H1 (cell line): ENCODE data around the gene RNU6-9. TPM values are rescaled to one million over a fixed set of nuclear protein-coding genes. Genes with fewer than 3 reads are reported as not detected.

ENCODE experiments used
- CTCF ChIA-PET: fragments of 300-600 bp; sonication (Branson Sonifier 250); formaldehyde crosslinking; loops from one replicate; lab custom pipeline; 2021; ENCODE audit not compliant: partially characterized antibody; lab: Charles Lee
- POLR2A ChIA-PET: fragments of 300-600 bp; sonication (Branson Sonifier 250); formaldehyde crosslinking; loops from one replicate; lab custom pipeline; 2021; ENCODE audit warnings: inconsistent platforms; ENCODE audit not compliant: partially characterized antibody; lab: Charles Lee
- DNase-seq, 2 experiments: peaks; one replicate each; pipeline versions ENCODE4 v3.0.0 to v3.0.0-alpha.2; 2010 to 2022; ENCODE audit warnings: low spot score in 2 of 2, low read depth in 1 of 2, mixed read lengths in 1 of 2
- FAIRE-seq: peaks from 2 replicates; lab custom pipeline; 2011; peaks lifted over from hg19 to GRCh38; lab: Jason Lieb, UNC
- H2AFZ ChIP-seq: 2 replicates; pipeline ENCODE4 v1.8.1; 2012; ENCODE audit warnings: low read length, inconsistent platforms
- H2AK5ac ChIP-seq: 2 replicates; pipeline ENCODE4 v1.6.1; 2013; ENCODE audit warnings: low read depth, low read length
- H2BK120ac ChIP-seq: replicated peaks from 2 replicates; pipeline ENCODE3; 2013; ENCODE audit warnings: low read depth, low read length, inconsistent platforms
- H2BK12ac ChIP-seq: 2 replicates; pipeline ENCODE4 v1.6.1; 2013; ENCODE audit warnings: low read depth, low read length
- H2BK15ac ChIP-seq: 2 replicates; pipeline ENCODE4 v1.6.1; 2013; ENCODE audit warnings: low read length
- H2BK20ac ChIP-seq: 2 replicates; pipeline ENCODE4 v1.6.1; 2013; ENCODE audit warnings: low read length
- H2BK5ac ChIP-seq: 2 replicates; pipeline ENCODE4 v1.6.1; 2013; ENCODE audit warnings: low read depth, low read length
- H3K14ac ChIP-seq: 2 replicates; pipeline ENCODE4 v1.6.1; 2013; ENCODE audit warnings: inconsistent platforms; ENCODE audit not compliant: insufficient read length
- H3K18ac ChIP-seq: 2 replicates; pipeline ENCODE4 v1.6.1; 2013; ENCODE audit warnings: low read length; ENCODE audit errors: extremely low read depth
- H3K23ac ChIP-seq: 2 replicates; pipeline ENCODE4 v1.6.1; 2013; ENCODE audit warnings: inconsistent platforms; ENCODE audit not compliant: insufficient read length
- H3K23me2 ChIP-seq: 2 replicates; pipeline ENCODE4 v1.6.1; 2013; ENCODE audit warnings: low read depth, low read length
- H3K27ac ChIP-seq: 2 replicates; pipeline ENCODE4 v1.6.1; 2011; ENCODE audit warnings: low read depth, low read length, inconsistent platforms
- H3K27me3 ChIP-seq, 4 experiments: replicated peaks in 1 of 4; 1 replicate in 1 of 4; 2 replicates in 3 of 4; pipeline versions ENCODE4 v1.6.1 to v1.8.1; 2011 to 2013; ENCODE audit warnings: low read length in 3 of 4, mild to moderate bottlenecking in 3 of 4, inconsistent platforms in 2 of 4, mixed read lengths in 2 of 4, moderate library complexity in 1 of 4; ENCODE audit not compliant: control insufficient read depth in 3 of 4, insufficient read depth in 3 of 4; ENCODE audit errors: extremely low read depth in 1 of 4
- H3K36me3 ChIP-seq, 4 experiments: 2 replicates each; pipeline versions ENCODE4 v1.6.1 to v1.8.1; 2011 to 2013; ENCODE audit warnings: mild to moderate bottlenecking in 4 of 4, low read length in 3 of 4, moderate library complexity in 2 of 4, control low read depth in 1 of 4, inconsistent platforms in 1 of 4; ENCODE audit not compliant: insufficient read depth in 4 of 4, control insufficient read depth in 2 of 4
- H3K4ac ChIP-seq: replicated peaks from 2 replicates; pipeline ENCODE3; 2013; ENCODE audit warnings: low read length, low read depth, mixed read lengths, inconsistent platforms; ENCODE audit not compliant: insufficient read length
- H3K4me1 ChIP-seq, 4 experiments: replicated peaks in 1 of 4; 1 replicate in 1 of 4; 2 replicates in 3 of 4; pipeline versions ENCODE4 v1.6.1 to v1.8.1; 2011 to 2013; ENCODE audit warnings: low read length in 3 of 4, inconsistent platforms in 2 of 4, mixed read lengths in 1 of 4; ENCODE audit not compliant: insufficient read depth in 4 of 4, control insufficient read depth in 3 of 4
- H3K4me2 ChIP-seq, 2 experiments: 2 replicates each; pipeline versions ENCODE4 v1.6.1 to v1.8.1; 2011 to 2013; ENCODE audit warnings: low read depth in 2 of 2, low read length in 2 of 2, control low read depth in 1 of 2, inconsistent platforms in 1 of 2, mild to moderate bottlenecking in 1 of 2; ENCODE audit not compliant: insufficient read depth in 1 of 2
- H3K4me3 ChIP-seq, 4 experiments: fragments of 200-600, 300-600 bp in 1 of 4; sonication (generic), shearing (Covaris generic), sonication (Bioruptor Twin) in 1 of 4; 2 replicates each; pipeline versions ENCODE4 v1.5.1 to v1.8.1; 2011 to 2016; ENCODE audit warnings: low read length in 4 of 4, low read depth in 3 of 4, control low read depth in 2 of 4, inconsistent platforms in 2 of 4, mild to moderate bottlenecking in 2 of 4, mixed read lengths in 1 of 4, moderate library complexity in 1 of 4; ENCODE audit not compliant: insufficient read depth in 2 of 4; ENCODE audit errors: extremely low read depth in 1 of 4
- H3K56ac ChIP-seq: replicated peaks from 2 replicates; pipeline ENCODE3; 2013; ENCODE audit warnings: low read depth, mild to moderate bottlenecking, mixed read lengths, low read length, inconsistent platforms; ENCODE audit not compliant: insufficient read length
- H3K79me1 ChIP-seq: 2 replicates; pipeline ENCODE4 v1.6.1; 2013; ENCODE audit warnings: low read depth, low read length, control low read depth
- H3K79me2 ChIP-seq, 2 experiments: 2 replicates each; pipeline versions ENCODE4 v1.6.1 to v1.8.1; 2012 to 2013; ENCODE audit warnings: low read length in 2 of 2, mild to moderate bottlenecking in 2 of 2, inconsistent platforms in 1 of 2; ENCODE audit not compliant: insufficient read depth in 2 of 2, control insufficient read depth in 1 of 2
- H3K9ac ChIP-seq, 4 experiments: replicated peaks in 1 of 4; 1 replicate in 1 of 4; 2 replicates in 3 of 4; pipeline versions ENCODE4 v1.6.1 to v1.8.1; 2011 to 2013; ENCODE audit warnings: low read depth in 3 of 4, low read length in 3 of 4, control low read depth in 2 of 4, mild to moderate bottlenecking in 2 of 4, moderate library complexity in 2 of 4, inconsistent platforms in 1 of 4; ENCODE audit errors: extremely low read depth in 1 of 4
- H3K9me3 ChIP-seq, 2 experiments: 2 replicates each; pipeline versions ENCODE4 v1.6.1 to v1.8.1; 2012 to 2013; ENCODE audit warnings: mild to moderate bottlenecking in 2 of 2, moderate library complexity in 2 of 2, control low read depth in 1 of 2, inconsistent platforms in 1 of 2, low read depth in 1 of 2, low read length in 1 of 2, mixed read lengths in 1 of 2; ENCODE audit not compliant: insufficient read depth in 2 of 2
- H4K20me1 ChIP-seq, 2 experiments: replicated peaks in 1 of 2; 2 replicates each; pipeline versions ENCODE3 to v1.8.1; 2011 to 2013; ENCODE audit warnings: inconsistent platforms in 2 of 2, low read length in 2 of 2, mild to moderate bottlenecking in 1 of 2; ENCODE audit not compliant: insufficient read depth in 2 of 2, control insufficient read depth in 1 of 2
- H4K5ac ChIP-seq: 2 replicates; pipeline ENCODE4 v1.6.1; 2013; ENCODE audit warnings: low read length, low read depth, mixed read lengths, inconsistent platforms; ENCODE audit not compliant: insufficient read length
- H4K8ac ChIP-seq: 2 replicates; pipeline ENCODE4 v1.8.0; 2013; ENCODE audit warnings: mild to moderate bottlenecking, moderate library complexity, low read length, inconsistent platforms; ENCODE audit not compliant: insufficient read depth; ENCODE audit errors: extremely low read depth
- H4K91ac ChIP-seq: replicated peaks from 2 replicates; pipeline ENCODE3; 2013; ENCODE audit warnings: low read length, mixed read lengths, inconsistent platforms; ENCODE audit not compliant: insufficient read length
- ASH2L ChIP-seq: fragments of 200-600, 300-600 bp; sonication (generic); IDR thresholded peaks from one replicate; pipeline ENCODE4 v1.7.1; 2017; ENCODE audit warnings: low read length
- CBX5 ChIP-seq: fragments of 300-800, 300-1000 bp; sonication (generic); IDR thresholded peaks from 2 replicates; pipeline ENCODE4 v1.7.1; 2016; ENCODE audit warnings: antibody characterized with exemption, low read length, low read depth
- CREB1 ChIP-seq: IDR thresholded peaks from 2 replicates; pipeline ENCODE4 v1.6.1; 2012; ENCODE audit warnings: inconsistent platforms
- EGR1 ChIP-seq: IDR thresholded peaks from 2 replicates; pipeline ENCODE4 v1.6.1; 2011; ENCODE audit warnings: low read depth, low read length, borderline replicate concordance
- KDM1A ChIP-seq: fragments of 200-600, 300-600 bp; sonication (generic); IDR thresholded peaks from 2 replicates; pipeline ENCODE4 v1.7.1; 2016; ENCODE audit warnings: mild to moderate bottlenecking, low read length, borderline replicate concordance
- KDM4A ChIP-seq: IDR thresholded peaks from one replicate; pipeline ENCODE4 v1.7.1; 2012; ENCODE audit warnings: low read depth, mild to moderate bottlenecking, moderate library complexity, low read length, inconsistent platforms; ENCODE audit not compliant: severe bottlenecking
- KDM5A ChIP-seq: fragments of 200-600 bp; IDR thresholded peaks from 2 replicates; pipeline ENCODE4 v1.7.1; 2012; ENCODE audit warnings: mild to moderate bottlenecking, low read length, inconsistent platforms, mixed read lengths
- PHF8 ChIP-seq: fragments of 200-600 bp; sonication (generic); conservative IDR thresholded peaks from 2 replicates; pipeline ENCODE4 v1.7.1; 2012; ENCODE audit warnings: low read depth, mild to moderate bottlenecking, inconsistent platforms, low read length, moderate library complexity
- POLR2A ChIP-seq, 2 experiments: IDR thresholded peaks; 1 replicate in 1 of 2; 2 replicates in 1 of 2; pipeline ENCODE4 v1.6.1; 2011; ENCODE audit warnings: low read depth in 2 of 2, low read length in 2 of 2, mild to moderate bottlenecking in 2 of 2; ENCODE audit errors: control extremely low read depth in 1 of 2
- POLR2AphosphoS5 ChIP-seq: IDR thresholded peaks from 2 replicates; pipeline ENCODE4 v1.6.1; 2011; ENCODE audit warnings: low read depth, low read length
- SRF ChIP-seq: IDR thresholded peaks from 2 replicates; pipeline ENCODE4 v1.6.1; 2011; ENCODE audit warnings: mild to moderate bottlenecking, low read depth, low read length, moderate library complexity
- TAF1 ChIP-seq: IDR thresholded peaks from 2 replicates; pipeline ENCODE4 v1.6.1; 2011; ENCODE audit warnings: mild to moderate bottlenecking, low read depth, low read length
- WGBS, 2 experiments: shearing (Covaris generic) in 1 of 2; methylation state at CpG; one replicate each; pipeline versions ENCODE4 v1.1.6 to v1.1.7; 2013 to 2015; ENCODE audit warnings: low lambda C conversion rate in 2 of 2, mixed read lengths in 2 of 2, inconsistent platforms in 1 of 2, low coverage in 1 of 2, missing lambda C conversion rate in 1 of 2; ENCODE audit not compliant: insufficient replicate concordance in 2 of 2, insufficient coverage in 1 of 2, insufficient read length in 1 of 2; ENCODE audit errors: extremely low coverage in 1 of 2, missing lambda C conversion rate in 1 of 2; 5-methylcytosine and 5-hydroxymethylcytosine counted together
- polyA plus RNA-seq, 7 experiments: library from polyadenylated mRNA; depleted of rRNA in 3 of 7; stranded (reverse) in 5 of 7; unstranded in 2 of 7; fragments of >200 nt in 5 of 7; fragments of 200-250 nt in 2 of 7; gene quantifications; 1 replicate in 5 of 7; 2 replicates in 1 of 7; 4 replicates in 1 of 7; pipeline versions ENCODE4 v1.2.1 to v1.2.3, GENCODE V29; 2011 to 2013; ENCODE audit warnings: missing spikeins in 2 of 7, mixed read lengths in 2 of 7
- total RNA-seq: library from RNA; stranded (reverse); fragmentation: NEBNext Ultra II Directional; extraction: Animal tissue kit (Norgen Biotek cat#: 25700); gene quantifications from 2 replicates; pipeline ENCODE4 v1.2.1, GENCODE V29; 2021
- TF ChIP-seq, protein P1 (sequence below): IDR thresholded peaks from 2 replicates; pipeline ENCODE4 v1.6.1; 2011; ENCODE audit warnings: low read length, improper control_type of control experiment

RNU6-9 gene
- total and polyA plus RNA-seq, 2 of the 8 experiments (the other 6 are each of a cell fraction or from before 2014, with no cell fraction given) = not detected

DNA sequence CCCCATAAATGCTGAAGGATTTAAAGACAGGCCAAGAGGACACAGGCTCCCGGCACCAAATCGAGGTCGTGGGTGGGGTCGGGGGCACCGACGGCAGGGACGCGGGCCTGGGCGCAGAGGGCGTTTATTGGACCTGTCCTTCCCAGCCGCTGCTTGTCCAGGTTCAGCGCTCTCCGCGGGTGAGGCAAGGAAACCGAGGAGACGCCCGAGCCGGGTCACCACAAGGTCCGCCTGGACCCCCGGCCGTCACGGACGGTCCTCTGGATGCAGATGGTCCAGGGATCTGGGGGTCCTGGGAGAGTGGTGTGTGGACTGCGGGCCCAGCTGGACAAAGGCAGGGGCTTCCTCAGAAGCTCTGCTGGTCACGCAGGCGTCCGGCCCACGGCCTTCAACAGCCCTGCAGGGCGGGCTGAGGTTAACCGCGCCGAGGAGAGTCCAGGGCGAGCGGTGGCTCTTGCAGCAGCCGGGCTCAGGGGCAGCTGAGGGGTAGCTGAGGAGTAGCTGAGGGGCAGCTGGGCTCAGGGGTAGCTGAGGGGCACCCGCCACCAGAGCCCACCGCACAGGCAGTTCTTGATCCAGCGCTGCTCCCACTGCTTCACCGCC, 25.3 kb upstream of the RNU6-9 start:
- H4K8ac ChIP-seq = peak overlapping the region; percentile 71; the same call in 1 of the 2 replicates
- no peaks in the 10 kb centered on the region; the same call in 1 of the 2 replicates for H3K79me1 ChIP-seq
- H3K14ac ChIP-seq = no peak overlapping the region
- H3K4ac ChIP-seq = peak overlapping the region; percentile 78
- no peak for FAIRE-seq
- peaks cover 0 to 4% (median 0%) of the 10 kb centered on the region in 4 experiments; a peak in 2 of 7 replicates for H3K27me3 ChIP-seq
- no peak overlapping the region for H2AK5ac ChIP-seq
- no peak overlapping the region for H3K27ac ChIP-seq
- H2BK12ac ChIP-seq = peak overlapping the region; percentile 87; the same call in 1 of the 2 replicates
- H3K23ac ChIP-seq = no peak overlapping the region
- H4K91ac ChIP-seq = no peak overlapping the region
- no peak overlapping the region for H2BK15ac ChIP-seq
- H3K23me2 ChIP-seq = no peaks in the 10 kb centered on the region
- H3K18ac ChIP-seq = 0 out of 2 replicates have a peak overlapping the region, but pooled peaks have one; percentile 71
- no peak overlapping the region for H2BK20ac ChIP-seq
- peak overlapping the region in 1 of 2 experiments; percentile 35; a peak in 2 of 4 replicates for H3K4me2 ChIP-seq
- 94% methylated on average over 29 of the region's 39 CpGs; no CpG with 5 or more reads in 1 of the 2 experiments for WGBS, 2 experiments
- ChIA-PET CTCF (interaction anchor here (0.6 to 2.6 kb wide), 10 partner anchors 35 to 370 kb away, joined by 3 to 8 read pairs (median 4); no protein-coding TSS in a partner anchor), POLR2A (interaction anchor here (0.6 to 0.8 kb wide), 2 partner anchors 53 to 70 kb away, joined by 3 read pairs; no protein-coding TSS in a partner anchor)
- no peak overlapping the region for H2BK5ac ChIP-seq
- H3K9me3 ChIP-seq = peaks cover 0 to 3% of the 10 kb centered on the region in 2 experiments; a peak in 1 of 4 replicates
- no peak overlapping the region; a peak in 1 of 7 replicates for H3K9ac ChIP-seq
- H3K36me3 ChIP-seq = peaks cover 0 to 12% (median 0%) of the 10 kb centered on the region in 4 experiments; a peak in 2 of 8 replicates
- no peak overlapping the region for H2AFZ ChIP-seq
- no peak overlapping the region for H3K4me3 ChIP-seq
- no peaks in the 10 kb centered on the region for H3K79me2 ChIP-seq
- no peak overlapping the region for H4K5ac ChIP-seq
- no peak overlapping the region for H2BK120ac ChIP-seq
- no peak overlapping the region for H3K56ac ChIP-seq
- H4K20me1 ChIP-seq = peaks cover 4 to 8% of the 10 kb centered on the region in 2 experiments
- DNase-seq = no peak
- H3K4me1 ChIP-seq = peaks cover 3 to 18% (median 7%) of the 10 kb centered on the region in 4 experiments
- TF ChIP-seq, protein P1, sequence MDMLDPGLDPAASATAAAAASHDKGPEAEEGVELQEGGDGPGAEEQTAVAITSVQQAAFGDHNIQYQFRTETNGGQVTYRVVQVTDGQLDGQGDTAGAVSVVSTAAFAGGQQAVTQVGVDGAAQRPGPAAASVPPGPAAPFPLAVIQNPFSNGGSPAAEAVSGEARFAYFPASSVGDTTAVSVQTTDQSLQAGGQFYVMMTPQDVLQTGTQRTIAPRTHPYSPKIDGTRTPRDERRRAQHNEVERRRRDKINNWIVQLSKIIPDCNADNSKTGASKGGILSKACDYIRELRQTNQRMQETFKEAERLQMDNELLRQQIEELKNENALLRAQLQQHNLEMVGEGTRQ = no peak
- TF ChIP-seq CBX5 = no peak
- no peak for TF ChIP-seq EGR1
- TF ChIP-seq PHF8 = no peak
- no peak for TF ChIP-seq KDM4A
- no peak for TF ChIP-seq SRF
- no peak for TF ChIP-seq POLR2AphosphoS5
- TF ChIP-seq POLR2A (IDR thresholded peaks at IDR 0.05; ENCODE audit: control extremely low read depth in 1 of 2, low read depth in 2 of 2, low read length in 2 of 2) = no peak
- no peak for TF ChIP-seq KDM1A
- no peak for TF ChIP-seq CREB1
- no peak for TF ChIP-seq KDM5A
- no peak for TF ChIP-seq ASH2L
- TF ChIP-seq TAF1 = no peak
